GM18517 (cell line): Measurements from ENCODE around the gene C12orf57.

Experiments used
- ATAC-seq: cut with Tn5 transposase; IDR thresholded peaks from one replicate; pipeline ENCODE4 v1.9.1; 2021; ENCODE audit warnings: mild to moderate bottlenecking, moderate library complexity; ENCODE audit not compliant: unreplicated experiment

The C12orf57 gene

GRCh38 chr12:6952121-6952862, 8.5 kb downstream of the C12orf57 start:
- ATAC-seq = no peak

GRCh38 chr12:6952863-6953441, 9.1 kb downstream of the C12orf57 start:
- no peak for ATAC-seq

- peak; percentile 48 for ATAC-seq
Observed at GRCh38 chr12:6953442-6954315, 9.9 kb downstream of the C12orf57 start.

DNA sequence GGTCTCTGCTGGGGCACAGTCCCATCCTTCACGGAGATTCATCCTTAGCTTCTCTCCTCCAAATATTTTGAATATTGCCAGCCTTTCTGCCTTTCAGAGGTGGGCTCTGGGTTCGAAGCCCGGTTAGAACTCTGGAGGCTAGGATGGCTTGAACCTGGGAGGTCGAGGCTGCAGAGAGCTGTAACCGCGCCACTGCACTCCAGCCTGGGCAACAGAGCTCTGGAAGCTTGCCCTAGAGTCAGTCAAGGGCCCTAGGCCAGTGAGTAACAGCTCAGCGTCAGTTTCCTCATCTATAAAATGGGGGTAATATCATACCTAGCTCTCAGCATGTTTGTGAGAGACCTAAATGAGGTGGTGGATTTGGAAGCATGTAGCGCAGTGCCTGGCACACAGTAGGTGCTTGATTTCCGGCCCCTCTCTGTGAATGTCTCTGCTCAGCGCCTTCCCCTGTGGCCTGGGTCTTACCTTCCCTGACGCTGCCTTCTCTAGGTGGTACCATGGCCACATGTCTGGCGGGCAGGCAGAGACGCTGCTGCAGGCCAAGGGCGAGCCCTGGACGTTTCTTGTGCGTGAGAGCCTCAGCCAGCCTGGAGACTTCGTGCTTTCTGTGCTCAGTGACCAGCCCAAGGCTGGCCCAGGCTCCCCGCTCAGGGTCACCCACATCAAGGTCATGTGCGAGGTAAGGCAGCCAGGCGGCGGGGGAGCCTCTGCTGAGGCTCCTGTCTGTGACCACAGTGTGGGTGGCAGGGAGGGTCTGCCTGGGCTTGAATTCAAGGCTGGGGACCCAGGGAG, 10.7 kb downstream of the C12orf57 start:
- no peak for ATAC-seq

- ATAC-seq = no peak
Observed at GRCh38 chr12:6955108-6956020, 11.5 kb downstream of the C12orf57 start.

GRCh38 chr12:6956021-6956727, 12.4 kb downstream of the C12orf57 start:
- ATAC-seq = no peak

- ATAC-seq = no peak
Observed at GRCh38 chr12:6957151-6957701, 13.4 kb downstream of the C12orf57 start.

DNA sequence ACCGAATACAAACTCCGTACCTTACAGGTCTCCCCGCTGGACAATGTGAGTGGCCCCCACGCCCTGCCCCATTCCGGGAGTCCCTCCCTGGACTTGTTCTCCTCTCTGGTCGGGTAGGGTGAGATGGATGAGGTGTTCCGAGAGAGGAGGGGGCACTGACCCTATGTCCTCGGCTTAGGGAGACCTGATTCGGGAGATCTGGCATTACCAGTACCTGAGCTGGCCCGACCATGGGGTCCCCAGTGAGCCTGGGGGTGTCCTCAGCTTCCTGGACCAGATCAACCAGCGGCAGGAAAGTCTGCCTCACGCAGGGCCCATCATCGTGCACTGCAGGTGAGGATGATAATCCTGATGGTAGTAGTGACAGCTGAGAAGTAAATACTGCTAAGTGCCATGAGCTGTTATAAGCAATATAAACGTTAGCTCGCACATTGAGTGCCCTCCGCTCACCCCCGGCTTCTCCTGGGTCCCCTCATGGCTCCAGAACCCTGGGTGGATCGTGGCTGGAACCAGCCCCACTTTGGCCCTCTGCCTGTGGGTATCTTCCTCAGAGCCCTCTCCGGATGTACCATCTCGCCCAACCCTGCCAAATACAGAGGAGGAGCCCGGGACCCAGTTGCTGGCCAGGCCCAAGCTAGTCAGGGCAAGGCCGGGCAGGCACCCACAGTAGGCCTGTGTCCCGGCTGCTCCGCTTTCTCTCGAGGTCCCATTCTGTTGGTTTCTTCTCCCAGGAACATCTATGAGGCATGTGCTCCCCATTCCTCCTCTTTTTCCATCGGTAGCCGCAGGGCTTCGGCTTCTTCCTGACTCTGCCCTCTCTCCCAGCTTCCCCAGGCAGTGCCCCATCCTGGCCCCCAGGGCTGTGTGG, 14.2 kb downstream of the C12orf57 start:
- no peak for ATAC-seq

- no peak for ATAC-seq
Observed at GRCh38 chr12:6958609-6959057, 14.8 kb downstream of the C12orf57 start.

DNA sequence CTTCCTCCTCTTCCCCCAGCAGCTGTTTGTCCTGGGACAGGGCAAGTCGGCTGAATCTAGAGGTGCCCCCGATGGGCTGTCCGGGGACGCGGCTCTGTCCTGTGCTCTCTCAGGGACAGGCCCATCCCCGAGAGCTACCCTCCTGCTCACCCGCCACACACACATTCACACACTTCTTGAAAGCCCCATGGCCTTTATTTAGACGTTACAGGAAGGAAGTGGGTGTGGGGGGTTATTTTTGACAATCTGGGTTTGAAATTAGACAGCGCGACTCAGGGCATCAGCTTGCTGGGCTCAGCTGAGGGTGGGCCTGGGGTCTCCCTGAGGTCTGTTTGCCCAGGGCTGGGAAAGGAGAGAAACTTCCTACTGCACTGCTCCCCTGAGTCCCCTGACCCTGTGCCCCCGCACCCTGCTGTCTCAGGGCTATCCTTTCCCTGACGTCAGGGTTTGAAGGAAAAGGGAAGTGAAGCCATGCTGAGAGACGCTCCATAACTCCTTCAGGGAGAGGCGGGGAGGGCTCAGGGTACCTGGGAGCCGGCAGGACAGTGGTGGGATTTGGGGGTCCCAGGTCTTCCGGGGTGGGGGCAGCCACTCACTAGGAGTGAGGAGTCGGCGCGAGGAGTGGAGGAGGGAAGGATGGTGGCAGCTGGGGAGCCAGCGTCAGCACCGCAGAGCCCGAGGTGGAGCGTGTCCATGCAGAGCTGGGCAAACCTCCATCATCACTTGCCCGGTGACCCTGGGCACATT, 15.4 kb downstream of the C12orf57 start:
- peak; percentile 51 for ATAC-seq

DNA sequence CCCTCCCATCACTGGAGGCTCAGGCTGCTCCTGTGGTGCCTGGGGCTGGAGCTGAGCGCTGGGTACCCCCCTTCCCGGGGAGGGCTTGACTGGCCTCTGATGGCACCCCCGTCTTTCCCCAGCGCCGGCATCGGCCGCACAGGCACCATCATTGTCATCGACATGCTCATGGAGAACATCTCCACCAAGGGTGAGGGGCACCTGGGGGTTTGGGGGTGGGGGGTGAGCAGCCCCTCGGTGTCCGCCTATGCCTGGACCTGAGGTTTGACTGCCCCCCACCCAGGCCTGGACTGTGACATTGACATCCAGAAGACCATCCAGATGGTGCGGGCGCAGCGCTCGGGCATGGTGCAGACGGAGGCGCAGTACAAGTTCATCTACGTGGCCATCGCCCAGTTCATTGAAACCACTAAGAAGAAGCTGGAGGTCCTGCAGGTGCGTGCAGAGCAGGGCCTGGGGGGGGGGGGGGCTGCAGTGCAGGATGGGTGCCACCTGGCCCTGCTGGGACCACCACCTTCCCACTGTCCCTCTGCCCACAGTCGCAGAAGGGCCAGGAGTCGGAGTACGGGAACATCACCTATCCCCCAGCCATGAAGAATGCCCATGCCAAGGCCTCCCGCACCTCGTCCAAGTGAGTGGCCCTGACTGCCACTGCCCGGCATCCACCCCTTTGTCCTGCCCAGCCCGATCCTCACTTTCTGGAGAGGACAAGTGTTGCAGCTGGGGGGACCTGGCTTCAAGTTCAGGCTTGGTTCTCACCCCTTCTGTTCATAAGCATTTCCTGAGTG, 16.2 kb downstream of the C12orf57 start:
- ATAC-seq = no peak

DNA sequence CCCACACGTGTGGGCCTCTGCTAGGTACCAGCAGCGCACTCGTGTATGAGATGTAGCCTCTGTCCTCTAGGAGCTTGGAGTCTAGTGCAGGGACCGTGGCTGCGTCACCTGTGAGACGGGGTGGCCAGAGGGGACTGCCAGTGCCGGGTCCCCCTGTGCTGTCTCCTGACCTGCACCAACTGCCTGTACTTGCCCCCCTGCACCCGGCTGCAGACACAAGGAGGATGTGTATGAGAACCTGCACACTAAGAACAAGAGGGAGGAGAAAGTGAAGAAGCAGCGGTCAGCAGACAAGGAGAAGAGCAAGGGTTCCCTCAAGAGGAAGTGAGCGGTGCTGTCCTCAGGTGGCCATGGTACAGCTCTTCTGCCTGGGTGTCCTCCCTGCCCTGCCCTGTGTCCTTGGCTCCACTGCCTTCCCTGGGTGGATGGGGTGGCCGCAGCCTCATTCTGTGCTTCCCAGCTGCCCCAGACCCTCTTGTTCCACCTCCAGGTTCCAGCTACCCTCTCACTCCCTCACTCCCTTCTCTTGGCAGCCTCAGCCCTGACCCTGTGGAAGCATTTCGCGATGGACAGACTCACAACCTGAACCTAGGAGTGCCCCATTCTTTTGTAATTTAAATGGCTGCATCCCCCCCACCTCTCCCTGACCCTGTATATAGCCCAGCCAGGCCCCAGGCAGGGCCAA, 16.9 kb downstream of the C12orf57 start:
- no peak for ATAC-seq

DNA sequence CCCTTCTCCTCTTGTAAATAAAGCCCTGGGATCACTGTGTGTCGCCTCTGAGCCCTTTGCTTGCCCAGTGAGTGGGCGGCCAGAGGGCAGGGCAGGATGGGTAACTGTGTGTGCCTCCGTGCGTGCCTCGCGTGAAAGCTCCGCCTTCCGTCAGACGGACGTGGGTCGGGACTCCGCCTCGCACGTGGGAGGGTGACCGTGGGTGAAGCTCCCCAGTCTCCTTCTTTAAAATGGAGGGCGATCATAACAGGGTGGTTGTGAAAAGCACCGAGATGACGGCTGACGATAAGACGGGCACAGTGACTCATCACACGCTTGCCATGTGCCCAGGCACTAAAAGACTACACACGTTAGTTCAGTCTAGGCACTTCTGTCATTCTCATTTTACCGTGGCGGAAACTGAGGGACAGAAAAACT, 17.5 kb downstream of the C12orf57 start:
- no peak for ATAC-seq

DNA sequence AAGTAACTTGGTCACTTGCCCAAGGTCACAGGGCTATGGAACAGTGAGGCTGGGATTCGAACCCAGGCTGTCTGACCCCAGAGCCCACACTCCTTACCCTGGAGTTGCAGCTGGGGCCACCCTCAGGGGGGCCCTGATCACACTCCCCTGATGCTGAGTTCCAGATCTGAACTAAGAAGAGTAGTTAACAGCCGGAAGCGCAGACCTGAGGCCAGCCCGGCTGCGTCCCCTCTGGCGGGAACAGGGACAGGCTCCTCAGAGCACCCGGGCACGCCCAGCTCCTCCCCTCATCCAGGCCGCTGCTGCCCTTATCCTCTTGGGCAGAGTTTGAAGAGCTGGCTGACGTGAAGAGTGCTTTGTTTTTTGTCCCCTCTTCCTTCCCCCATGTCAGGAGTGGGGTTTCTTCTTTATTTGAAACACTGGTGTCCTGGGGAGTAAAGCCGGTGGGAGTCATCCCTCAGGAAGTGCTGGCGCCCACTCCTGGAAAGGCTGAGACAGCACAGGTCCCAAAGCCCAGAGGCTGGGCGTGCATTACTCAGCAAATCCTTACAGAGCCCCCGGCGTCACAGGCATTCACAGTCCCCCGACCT, 18.0 kb downstream of the C12orf57 start:
- no peak for ATAC-seq

- ATAC-seq = no peak
Observed at GRCh38 chr12:6962285-6963015, 18.6 kb downstream of the C12orf57 start.
